AG04449 (cell line): Measurements from ENCODE around the gene PCDH15.

ENCODE experiments used
- CTCF ChIA-PET: fragments of 350-600 bp; formaldehyde crosslinking; extraction: SDS; loops from one replicate; lab custom pipeline; 2021; ENCODE audit warnings: antibody characterized with exemption; lab: Yijun Ruan, JAX
- POLR2A ChIA-PET: fragments of 400-600, 350-600 bp; formaldehyde crosslinking; extraction: SDS; loops from one replicate; lab custom pipeline; 2020; ENCODE audit warnings: antibody characterized with exemption, inconsistent platforms; lab: Yijun Ruan, JAX
- DNase-seq: peaks from one replicate; pipeline ENCODE4 v3.0.0-alpha.2; 2010; ENCODE audit warnings: low read depth, low spot score
- H3K4me3 ChIP-seq: 2 replicates; pipeline ENCODE4 v1.5.1; 2011; ENCODE audit warnings: low read depth, mild to moderate bottlenecking, control low read depth, low read length
- TF ChIP-seq, protein P1 (sequence below): IDR thresholded peaks from one replicate; pipeline ENCODE4 v1.5.1; 2011; ENCODE audit warnings: mild to moderate bottlenecking, moderate library complexity, low read length, control low read depth, inconsistent platforms; ENCODE audit not compliant: insufficient read depth; ENCODE audit errors: missing control alignments

The PCDH15 gene

DNA sequence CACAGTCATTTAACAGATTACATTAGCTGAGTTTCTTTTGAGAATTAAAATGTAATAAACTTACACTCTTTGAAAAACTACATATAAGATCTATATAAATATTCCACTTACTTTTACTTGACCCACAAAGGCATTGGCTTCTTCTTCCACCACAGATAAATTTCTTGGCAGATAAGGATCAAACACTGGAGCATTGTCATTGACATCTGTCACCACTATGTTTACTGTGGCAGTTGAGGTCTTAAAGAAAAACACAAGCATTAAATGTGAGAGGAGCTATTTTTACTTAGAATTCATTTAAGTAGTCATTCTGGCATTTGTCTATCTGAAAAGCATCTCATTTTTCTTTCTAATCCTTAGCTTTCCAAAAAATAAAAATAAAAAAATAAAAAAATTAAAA lies 734.4 kb downstream of the PCDH15 start:
- POLR2A ChIA-PET, result no interaction called here
- CTCF ChIA-PET, result no interaction called here

DNA sequence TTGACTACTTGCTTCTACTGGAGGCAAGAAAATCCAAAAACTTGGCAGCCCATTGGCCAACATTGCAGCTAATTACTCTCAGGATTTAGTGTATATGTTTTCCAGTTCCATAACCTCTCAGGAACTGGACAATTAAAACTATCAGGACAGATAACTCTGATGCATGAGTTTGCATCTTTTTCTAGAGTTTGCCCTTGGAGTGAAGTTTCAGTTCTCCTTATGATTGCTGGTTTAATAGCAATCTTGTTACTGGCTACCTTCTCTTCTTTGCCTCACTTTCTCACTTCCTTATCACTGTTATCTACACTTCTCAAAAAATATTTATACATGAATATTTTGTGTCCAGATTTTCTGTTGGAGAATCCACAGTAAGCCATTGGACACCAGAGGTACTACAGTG lies 735.9 kb downstream of the PCDH15 start:
- POLR2A ChIA-PET, result no interaction called here
- CTCF ChIA-PET, result no interaction called here

More for the DNA sequence above, 734.4 kb downstream of the PCDH15 start:
- TF ChIP-seq, protein P1, sequence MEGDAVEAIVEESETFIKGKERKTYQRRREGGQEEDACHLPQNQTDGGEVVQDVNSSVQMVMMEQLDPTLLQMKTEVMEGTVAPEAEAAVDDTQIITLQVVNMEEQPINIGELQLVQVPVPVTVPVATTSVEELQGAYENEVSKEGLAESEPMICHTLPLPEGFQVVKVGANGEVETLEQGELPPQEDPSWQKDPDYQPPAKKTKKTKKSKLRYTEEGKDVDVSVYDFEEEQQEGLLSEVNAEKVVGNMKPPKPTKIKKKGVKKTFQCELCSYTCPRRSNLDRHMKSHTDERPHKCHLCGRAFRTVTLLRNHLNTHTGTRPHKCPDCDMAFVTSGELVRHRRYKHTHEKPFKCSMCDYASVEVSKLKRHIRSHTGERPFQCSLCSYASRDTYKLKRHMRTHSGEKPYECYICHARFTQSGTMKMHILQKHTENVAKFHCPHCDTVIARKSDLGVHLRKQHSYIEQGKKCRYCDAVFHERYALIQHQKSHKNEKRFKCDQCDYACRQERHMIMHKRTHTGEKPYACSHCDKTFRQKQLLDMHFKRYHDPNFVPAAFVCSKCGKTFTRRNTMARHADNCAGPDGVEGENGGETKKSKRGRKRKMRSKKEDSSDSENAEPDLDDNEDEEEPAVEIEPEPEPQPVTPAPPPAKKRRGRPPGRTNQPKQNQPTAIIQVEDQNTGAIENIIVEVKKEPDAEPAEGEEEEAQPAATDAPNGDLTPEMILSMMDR, result no peak
- no peak overlapping the region for H3K4me3 ChIP-seq
- no peak for DNase-seq

DNA sequence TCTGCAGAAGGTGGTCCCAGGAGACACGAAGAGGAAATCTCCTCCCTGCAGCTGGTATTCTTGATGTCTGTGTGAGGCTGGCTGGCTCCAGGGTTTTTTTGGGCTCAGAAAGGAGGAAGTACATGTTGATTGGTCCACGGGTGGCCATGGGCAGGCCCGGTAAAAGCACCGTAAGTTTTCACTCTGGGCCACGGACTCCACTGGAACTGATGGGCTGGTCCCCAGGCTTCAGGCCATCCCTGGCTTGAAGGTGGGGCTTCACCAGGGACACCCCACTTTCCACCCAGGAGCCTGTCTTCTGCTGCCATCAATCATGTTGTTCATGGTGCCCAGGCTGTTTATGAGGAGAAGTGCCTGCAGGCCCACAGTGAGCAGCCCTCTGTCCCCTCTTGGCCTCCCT lies 736.8 kb downstream of the PCDH15 start:
- no peak for DNase-seq
- TF ChIP-seq, protein P1, result no peak
- CTCF ChIA-PET, result no interaction called here
- POLR2A ChIA-PET, result no interaction called here
- no peak overlapping the region for H3K4me3 ChIP-seq

More for the DNA sequence above, 735.9 kb downstream of the PCDH15 start:
- no peak for DNase-seq
- no peak overlapping the region for H3K4me3 ChIP-seq
- TF ChIP-seq, protein P1, result no peak

DNA sequence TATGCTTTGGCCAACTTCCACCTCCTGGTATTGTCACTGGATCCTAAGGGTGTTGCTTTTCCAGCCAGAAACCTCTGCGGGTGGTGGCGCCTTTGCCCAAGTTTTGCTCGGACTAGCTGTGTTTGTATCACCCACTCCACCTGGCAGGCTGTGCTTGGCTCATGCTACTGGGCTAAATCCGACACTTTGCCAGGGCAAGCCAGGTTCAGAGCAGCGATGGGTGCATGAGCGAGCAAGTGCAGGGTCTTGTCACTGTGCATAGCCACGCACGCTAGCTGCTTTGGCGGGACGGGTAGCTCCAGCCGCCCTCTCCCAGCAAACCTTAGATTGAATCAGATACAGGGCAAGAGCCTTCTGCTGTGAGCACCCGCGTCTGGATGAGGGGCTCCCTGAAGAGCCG lies 737.5 kb downstream of the PCDH15 start:
- H3K4me3 ChIP-seq, result no peak overlapping the region
- DNase-seq, result no peak
- ChIA-PET POLR2A (no interaction called here), CTCF (no interaction called here)
- TF ChIP-seq, protein P1, result no peak

DNA sequence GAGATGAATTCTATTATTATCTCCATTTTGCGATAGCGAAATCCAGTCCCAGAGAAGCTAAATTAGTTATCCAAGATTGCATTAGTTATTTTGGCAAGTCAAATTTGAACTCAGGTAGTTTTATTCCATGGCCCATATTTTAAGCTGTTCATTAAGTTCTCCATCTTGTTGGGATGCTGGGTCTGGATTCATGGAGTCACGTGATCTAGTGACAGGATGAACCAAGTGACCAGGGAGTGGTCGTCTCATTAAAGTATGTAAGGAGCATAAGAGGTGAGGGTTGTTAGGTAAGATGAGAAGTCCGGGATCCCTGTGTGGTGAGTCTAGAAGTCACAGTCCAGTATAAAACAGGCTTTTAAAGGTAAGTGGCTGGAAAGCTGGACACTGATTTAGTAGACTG lies 740.5 kb downstream of the PCDH15 start:
- DNase-seq, result no peak
- POLR2A ChIA-PET, result no interaction called here
- CTCF ChIA-PET, result no interaction called here
- TF ChIP-seq, protein P1, result no peak
- no peak overlapping the region for H3K4me3 ChIP-seq

DNA sequence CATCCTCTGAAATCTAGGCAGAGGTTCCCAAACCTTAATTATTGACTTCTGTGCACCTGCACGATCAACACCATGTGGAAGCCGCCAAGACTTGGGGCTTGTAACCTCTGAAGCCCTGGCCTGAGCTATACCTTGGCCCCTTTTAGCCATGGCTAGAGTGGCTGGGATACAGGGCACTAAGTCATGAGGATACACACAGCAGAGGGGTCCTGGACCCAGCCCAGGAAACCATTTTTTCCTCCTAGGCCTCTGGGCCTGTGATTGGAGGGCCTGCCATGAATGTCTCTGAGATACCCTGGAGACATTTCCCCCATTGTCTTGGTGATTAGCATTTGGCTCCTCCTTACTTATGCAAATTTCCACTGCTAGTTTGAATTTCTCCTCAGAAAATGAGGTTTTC lies 743.7 kb downstream of the PCDH15 start:
- H3K4me3 ChIP-seq, result no peak overlapping the region
- TF ChIP-seq, protein P1, result no peak
- ChIA-PET CTCF (no interaction called here), POLR2A (no interaction called here)
- DNase-seq, result no peak
